ENCODE results near the gene NKAPD1. TPM values are rescaled to one million over a fixed set of nuclear protein-coding genes. Genes with fewer than 3 reads are reported as not detected.
A peak's percentile ranks its signal among the peaks of the same experiment; 100 is the strongest.

NKAPD1 gene
- total and polyA plus RNA-seq, 9 of the 15 experiments (the other 6 are each of a cell fraction or from before 2014, with no cell fraction given), result 14.1 to 73.5 (median 29.3) TPM

DNA sequence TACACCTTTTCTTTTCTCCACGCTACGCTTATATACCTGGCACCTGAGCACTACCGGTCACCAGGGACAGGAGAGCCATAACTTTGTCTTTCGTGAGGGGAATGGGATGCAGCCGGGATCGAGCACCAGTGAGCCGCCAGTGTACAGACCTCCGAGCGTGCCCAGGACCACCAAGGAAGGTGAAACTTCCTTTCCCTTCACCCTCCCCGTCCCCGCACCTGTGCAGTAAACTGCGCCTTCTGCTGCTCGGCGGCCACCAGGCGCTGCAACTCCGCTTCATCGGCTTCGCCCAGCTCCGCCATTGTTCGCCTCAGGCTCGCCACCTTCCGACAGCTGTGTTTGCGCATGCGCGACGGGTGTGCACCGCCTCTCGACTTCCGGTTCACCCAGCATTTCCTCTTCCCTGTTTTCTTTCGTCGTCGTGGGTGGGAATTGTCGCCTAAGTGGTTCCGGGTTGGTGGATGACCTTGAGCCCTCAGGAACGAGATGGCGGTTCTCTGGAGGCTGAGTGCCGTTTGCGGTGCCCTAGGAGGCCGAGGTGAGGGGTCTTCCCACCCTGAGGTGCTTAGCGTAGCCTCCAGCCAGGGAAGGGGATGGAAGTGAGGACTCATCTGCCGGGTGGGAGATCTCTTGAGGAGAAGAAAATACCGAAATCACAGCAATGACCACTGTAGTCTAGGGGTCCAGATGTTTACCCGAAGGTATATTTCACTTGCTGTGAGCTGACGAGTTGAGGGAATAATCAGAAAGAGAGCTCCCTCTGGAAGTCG lies 12.5 kb downstream of the NKAPD1 start, which contains the start of the genes SDHD and TIMM8B (continued):
- TF ChIP-seq, protein P1, sequence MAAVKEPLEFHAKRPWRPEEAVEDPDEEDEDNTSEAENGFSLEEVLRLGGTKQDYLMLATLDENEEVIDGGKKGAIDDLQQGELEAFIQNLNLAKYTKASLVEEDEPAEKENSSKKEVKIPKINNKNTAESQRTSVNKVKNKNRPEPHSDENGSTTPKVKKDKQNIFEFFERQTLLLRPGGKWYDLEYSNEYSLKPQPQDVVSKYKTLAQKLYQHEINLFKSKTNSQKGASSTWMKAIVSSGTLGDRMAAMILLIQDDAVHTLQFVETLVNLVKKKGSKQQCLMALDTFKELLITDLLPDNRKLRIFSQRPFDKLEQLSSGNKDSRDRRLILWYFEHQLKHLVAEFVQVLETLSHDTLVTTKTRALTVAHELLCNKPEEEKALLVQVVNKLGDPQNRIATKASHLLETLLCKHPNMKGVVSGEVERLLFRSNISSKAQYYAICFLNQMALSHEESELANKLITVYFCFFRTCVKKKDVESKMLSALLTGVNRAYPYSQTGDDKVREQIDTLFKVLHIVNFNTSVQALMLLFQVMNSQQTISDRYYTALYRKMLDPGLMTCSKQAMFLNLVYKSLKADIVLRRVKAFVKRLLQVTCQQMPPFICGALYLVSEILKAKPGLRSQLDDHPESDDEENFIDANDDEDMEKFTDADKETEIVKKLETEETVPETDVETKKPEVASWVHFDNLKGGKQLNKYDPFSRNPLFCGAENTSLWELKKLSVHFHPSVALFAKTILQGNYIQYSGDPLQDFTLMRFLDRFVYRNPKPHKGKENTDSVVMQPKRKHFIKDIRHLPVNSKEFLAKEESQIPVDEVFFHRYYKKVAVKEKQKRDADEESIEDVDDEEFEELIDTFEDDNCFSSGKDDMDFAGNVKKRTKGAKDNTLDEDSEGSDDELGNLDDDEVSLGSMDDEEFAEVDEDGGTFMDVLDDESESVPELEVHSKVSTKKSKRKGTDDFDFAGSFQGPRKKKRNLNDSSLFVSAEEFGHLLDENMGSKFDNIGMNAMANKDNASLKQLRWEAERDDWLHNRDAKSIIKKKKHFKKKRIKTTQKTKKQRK (IDR thresholded peaks at IDR 0.05; ENCODE audit: borderline replicate concordance, low read depth, low read length), result no peak
- TF ChIP-seq NBN (IDR thresholded peaks at IDR 0.05; ENCODE audit: low read depth) (peak; percentile 27; the same call in 1 of the 2 replicates), SMARCE1 (IDR thresholded peaks at IDR 0.05) (0 out of 2 replicates have a peak, but pooled peaks have one; percentile 61), BDP1 (IDR thresholded peaks at IDR 0.05; ENCODE audit: insufficient read depth, insufficient read length) (no peak), TCF3 (CRISPR knock-in tag; IDR thresholded peaks at IDR 0.05) (no peak), MAZ (CRISPR knock-in tag; conservative IDR thresholded peaks at IDR 0.05 in 1 of 2, IDR thresholded peaks at IDR 0.05 in 1 of 2) (peak; percentile 36 to 38; a peak in 2 of 4 replicates), SOX6 (IDR thresholded peaks at IDR 0.05) (peak; percentile 52; the same call in 1 of the 2 replicates), ATF1 (CRISPR knock-in tag; IDR thresholded peaks at IDR 0.05) (no peak), ATF1 (tag; IDR thresholded peaks at IDR 0.05) (peak; percentile 82), ZNF41 (CRISPR knock-in tag; conservative IDR thresholded peaks at IDR 0.05) (no peak), GTF2F1 (IDR thresholded peaks at IDR 0.05; ENCODE audit: low read depth, low read length) (peak; percentile 7; the same call in 1 of the 2 replicates), POLR3G (IDR thresholded peaks at IDR 0.05; ENCODE audit: extremely low read depth, insufficient read length, insufficient replicate concordance) (no peak), ZNF175 (CRISPR knock-in tag; IDR thresholded peaks at IDR 0.05; ENCODE audit: low read depth) (0 out of 2 replicates have a peak, but pooled peaks have one; percentile 14), SAFB (IDR thresholded peaks at IDR 0.05; ENCODE audit: borderline replicate concordance, low read depth, low read length) (no peak)
- TF ChIP-seq, protein P2, sequence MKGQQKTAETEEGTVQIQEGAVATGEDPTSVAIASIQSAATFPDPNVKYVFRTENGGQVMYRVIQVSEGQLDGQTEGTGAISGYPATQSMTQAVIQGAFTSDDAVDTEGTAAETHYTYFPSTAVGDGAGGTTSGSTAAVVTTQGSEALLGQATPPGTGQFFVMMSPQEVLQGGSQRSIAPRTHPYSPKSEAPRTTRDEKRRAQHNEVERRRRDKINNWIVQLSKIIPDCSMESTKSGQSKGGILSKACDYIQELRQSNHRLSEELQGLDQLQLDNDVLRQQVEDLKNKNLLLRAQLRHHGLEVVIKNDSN (CRISPR knock-in tag; IDR thresholded peaks at IDR 0.05), result no peak
- TF ChIP-seq, protein P3, sequence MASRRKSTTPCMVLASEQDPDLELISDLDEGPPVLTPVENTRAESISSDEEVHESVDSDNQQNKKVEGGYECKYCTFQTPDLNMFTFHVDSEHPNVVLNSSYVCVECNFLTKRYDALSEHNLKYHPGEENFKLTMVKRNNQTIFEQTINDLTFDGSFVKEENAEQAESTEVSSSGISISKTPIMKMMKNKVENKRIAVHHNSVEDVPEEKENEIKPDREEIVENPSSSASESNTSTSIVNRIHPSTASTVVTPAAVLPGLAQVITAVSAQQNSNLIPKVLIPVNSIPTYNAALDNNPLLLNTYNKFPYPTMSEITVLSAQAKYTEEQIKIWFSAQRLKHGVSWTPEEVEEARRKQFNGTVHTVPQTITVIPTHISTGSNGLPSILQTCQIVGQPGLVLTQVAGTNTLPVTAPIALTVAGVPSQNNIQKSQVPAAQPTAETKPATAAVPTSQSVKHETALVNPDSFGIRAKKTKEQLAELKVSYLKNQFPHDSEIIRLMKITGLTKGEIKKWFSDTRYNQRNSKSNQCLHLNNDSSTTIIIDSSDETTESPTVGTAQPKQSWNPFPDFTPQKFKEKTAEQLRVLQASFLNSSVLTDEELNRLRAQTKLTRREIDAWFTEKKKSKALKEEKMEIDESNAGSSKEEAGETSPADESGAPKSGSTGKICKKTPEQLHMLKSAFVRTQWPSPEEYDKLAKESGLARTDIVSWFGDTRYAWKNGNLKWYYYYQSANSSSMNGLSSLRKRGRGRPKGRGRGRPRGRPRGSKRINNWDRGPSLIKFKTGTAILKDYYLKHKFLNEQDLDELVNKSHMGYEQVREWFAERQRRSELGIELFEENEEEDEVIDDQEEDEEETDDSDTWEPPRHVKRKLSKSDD (conservative IDR thresholded peaks at IDR 0.05; ENCODE audit: low read length), result no peak
- TF ChIP-seq, protein P4, sequence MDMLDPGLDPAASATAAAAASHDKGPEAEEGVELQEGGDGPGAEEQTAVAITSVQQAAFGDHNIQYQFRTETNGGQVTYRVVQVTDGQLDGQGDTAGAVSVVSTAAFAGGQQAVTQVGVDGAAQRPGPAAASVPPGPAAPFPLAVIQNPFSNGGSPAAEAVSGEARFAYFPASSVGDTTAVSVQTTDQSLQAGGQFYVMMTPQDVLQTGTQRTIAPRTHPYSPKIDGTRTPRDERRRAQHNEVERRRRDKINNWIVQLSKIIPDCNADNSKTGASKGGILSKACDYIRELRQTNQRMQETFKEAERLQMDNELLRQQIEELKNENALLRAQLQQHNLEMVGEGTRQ (CRISPR knock-in tag; IDR thresholded peaks at IDR 0.05), result no peak
- TF ChIP-seq, protein P5, sequence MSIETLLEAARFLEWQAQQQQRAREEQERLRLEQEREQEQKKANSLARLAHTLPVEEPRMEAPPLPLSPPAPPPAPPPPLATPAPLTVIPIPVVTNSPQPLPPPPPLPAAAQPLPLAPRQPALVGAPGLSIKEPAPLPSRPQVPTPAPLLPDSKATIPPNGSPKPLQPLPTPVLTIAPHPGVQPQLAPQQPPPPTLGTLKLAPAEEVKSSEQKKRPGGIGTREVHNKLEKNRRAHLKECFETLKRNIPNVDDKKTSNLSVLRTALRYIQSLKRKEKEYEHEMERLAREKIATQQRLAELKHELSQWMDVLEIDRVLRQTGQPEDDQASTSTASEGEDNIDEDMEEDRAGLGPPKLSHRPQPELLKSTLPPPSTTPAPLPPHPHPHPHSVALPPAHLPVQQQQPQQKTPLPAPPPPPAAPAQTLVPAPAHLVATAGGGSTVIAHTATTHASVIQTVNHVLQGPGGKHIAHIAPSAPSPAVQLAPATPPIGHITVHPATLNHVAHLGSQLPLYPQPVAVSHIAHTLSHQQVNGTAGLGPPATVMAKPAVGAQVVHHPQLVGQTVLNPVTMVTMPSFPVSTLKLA (conservative IDR thresholded peaks at IDR 0.05), result peak; percentile 43 to 73
